Duodenal mucosa (tissue), 2 donors: ENCODE measurements around the gene ABCF3.
A peak's percentile ranks its signal among the peaks of the same experiment; 100 is the strongest.

Experiments
- H3K27ac ChIP-seq: one replicate; pipeline ENCODE4 v1.7.0; 2013; ENCODE audit warnings: low read depth, low read length
- H3K27me3 ChIP-seq, 2 donors: one replicate each; pipeline ENCODE4 v1.7.0; 2013; ENCODE audit warnings: low read length in 2 of 2, control low read depth in 1 of 2; ENCODE audit not compliant: insufficient read depth in 2 of 2, control insufficient read depth in 1 of 2
- H3K36me3 ChIP-seq, 2 donors: one replicate each; pipeline ENCODE4 v1.7.0; 2013; ENCODE audit warnings: low read length in 2 of 2, control low read depth in 1 of 2; ENCODE audit not compliant: insufficient read depth in 2 of 2, control insufficient read depth in 1 of 2
- H3K4me1 ChIP-seq, 2 donors: one replicate each; pipeline ENCODE4 v1.7.0; 2013; ENCODE audit warnings: low read length in 2 of 2, control low read depth in 1 of 2; ENCODE audit not compliant: insufficient read depth in 2 of 2, control insufficient read depth in 1 of 2
- H3K4me3 ChIP-seq, 2 donors: one replicate each; pipeline ENCODE4 v1.7.0; 2013; ENCODE audit warnings: low read length in 2 of 2, low read depth in 1 of 2
- H3K9ac ChIP-seq, 2 donors: one replicate each; pipeline ENCODE4 v1.7.0; 2013; ENCODE audit warnings: low read length in 2 of 2, low read depth in 1 of 2
- H3K9me3 ChIP-seq, 2 donors: one replicate each; pipeline ENCODE4 v1.7.0; 2013; ENCODE audit warnings: low read length in 2 of 2, control low read depth in 1 of 2; ENCODE audit not compliant: control insufficient read depth in 1 of 2

The ABCF3 gene

GRCh38 chr3:184183679-184184078, 2.3 kb upstream of the ABCF3 start:
- H3K4me3 ChIP-seq: no peak overlapping the region
- H3K9me3 ChIP-seq: no peaks in the 10 kb centered on the region
- H3K36me3 ChIP-seq: peaks cover 51 to 68% of the 10 kb centered on the region in 2 donors
- H3K27me3 ChIP-seq: no peaks in the 10 kb centered on the region
- H3K4me1 ChIP-seq: peaks cover 24 to 27% of the 10 kb centered on the region in 2 donors
- no peak overlapping the region for H3K27ac ChIP-seq
- no peak overlapping the region for H3K9ac ChIP-seq

- peaks cover 52 to 68% of the 10 kb centered on the region in 2 donors for H3K36me3 ChIP-seq
- H3K9me3 ChIP-seq: no peaks in the 10 kb centered on the region
- H3K9ac ChIP-seq: peak overlapping the region; percentile 63 to 77
- peaks cover 18 to 21% of the 10 kb centered on the region in 2 donors for H3K4me1 ChIP-seq
- H3K27ac ChIP-seq: no peak overlapping the region
- H3K4me3 ChIP-seq: peak overlapping the region in 1 of 2 donors; percentile 69
- H3K27me3 ChIP-seq: no peaks in the 10 kb centered on the region
Measured at GRCh38 chr3:184184546-184185230, 1.3 kb upstream of the ABCF3 start.

GRCh38 chr3:184185461-184186183, 377 bp upstream of the ABCF3 start:
- Histone ChIP-seq H3K4me1 (peaks cover 18 to 21% of the 10 kb centered on the region in 2 donors), H3K9ac (peak overlapping the region; percentile 96), H3K27me3 (no peaks in the 10 kb centered on the region), H3K4me3 (peak overlapping the region; percentile 98 to 99), H3K36me3 (peaks cover 49 to 68% of the 10 kb centered on the region in 2 donors), H3K9me3 (no peaks in the 10 kb centered on the region), H3K27ac (peak overlapping the region; percentile 67)

GRCh38 chr3:184186902-184187207, 856 bp downstream of the ABCF3 start:
- no peak overlapping the region for H3K27ac ChIP-seq
- no peaks in the 10 kb centered on the region for H3K9me3 ChIP-seq
- H3K9ac ChIP-seq: peak overlapping the region; percentile 96
- peak overlapping the region; percentile 98 to 99 for H3K4me3 ChIP-seq
- peaks cover 46 to 67% of the 10 kb centered on the region in 2 donors for H3K36me3 ChIP-seq
- H3K27me3 ChIP-seq: no peaks in the 10 kb centered on the region
- H3K4me1 ChIP-seq: peaks cover 18 to 21% of the 10 kb centered on the region in 2 donors

- Histone ChIP-seq H3K27me3 (no peaks in the 10 kb centered on the region), H3K4me1 (peaks cover 18 to 21% of the 10 kb centered on the region in 2 donors), H3K36me3 (peaks cover 45 to 67% of the 10 kb centered on the region in 2 donors), H3K4me3 (no peak overlapping the region), H3K9ac (no peak overlapping the region), H3K9me3 (no peaks in the 10 kb centered on the region), H3K27ac (no peak overlapping the region)
Measured at GRCh38 chr3:184188080-184188479, 2.1 kb downstream of the ABCF3 start.

- peaks cover 53 to 67% of the 10 kb centered on the region in 2 donors for H3K36me3 ChIP-seq
Measured at GRCh38 chr3:184189421-184189820, 3.4 kb downstream of the ABCF3 start.

GRCh38 chr3:184192889-184193288, 6.9 kb downstream of the ABCF3 start:
- Histone ChIP-seq H3K9me3 (no peaks in the 10 kb centered on the region), H3K9ac (no peak overlapping the region), H3K4me1 (no peaks in the 10 kb centered on the region), H3K27me3 (no peaks in the 10 kb centered on the region), H3K36me3 (peaks cover 53 to 84% of the 10 kb centered on the region in 2 donors), H3K4me3 (no peak overlapping the region), H3K27ac (no peak overlapping the region)

More at GRCh38 chr3:184189421-184189820, 3.4 kb downstream of the ABCF3 start:
- no peaks in the 10 kb centered on the region for H3K9me3 ChIP-seq
- no peaks in the 10 kb centered on the region for H3K27me3 ChIP-seq
- no peak overlapping the region for H3K9ac ChIP-seq
- no peak overlapping the region for H3K4me3 ChIP-seq
- no peak overlapping the region for H3K27ac ChIP-seq
- peaks cover 18 to 21% of the 10 kb centered on the region in 2 donors for H3K4me1 ChIP-seq

GRCh38 chr3:184193991-184194539, 8.1 kb downstream of the ABCF3 start:
- Histone ChIP-seq H3K4me1 (no peaks in the 10 kb centered on the region), H3K36me3 (peaks cover 42 to 72% of the 10 kb centered on the region in 2 donors), H3K9ac (no peak overlapping the region), H3K27me3 (no peaks in the 10 kb centered on the region), H3K9me3 (no peaks in the 10 kb centered on the region), H3K4me3 (no peak overlapping the region), H3K27ac (no peak overlapping the region)

GRCh38 chr3:184196536-184196935, 10.5 kb downstream of the ABCF3 start:
- no peaks in the 10 kb centered on the region for H3K27me3 ChIP-seq
- no peak overlapping the region for H3K27ac ChIP-seq
- H3K4me3 ChIP-seq: no peak overlapping the region
- H3K36me3 ChIP-seq: peaks cover 23 to 48% of the 10 kb centered on the region in 2 donors
- H3K9me3 ChIP-seq: no peaks in the 10 kb centered on the region
- no peak overlapping the region for H3K9ac ChIP-seq
- H3K4me1 ChIP-seq: no peaks in the 10 kb centered on the region

GRCh38 chr3:184198509-184198908, 12.5 kb downstream of the ABCF3 start:
- Histone ChIP-seq H3K4me1 (no peaks in the 10 kb centered on the region), H3K9me3 (no peaks in the 10 kb centered on the region), H3K36me3 (peaks cover 6 to 30% of the 10 kb centered on the region in 2 donors), H3K27me3 (no peaks in the 10 kb centered on the region), H3K9ac (no peak overlapping the region), H3K27ac (no peak overlapping the region), H3K4me3 (no peak overlapping the region)
